Karpas-422 (cell line): ENCODE measurements around the gene PNP. TPM values are rescaled to one million over a fixed set of nuclear protein-coding genes. Genes with fewer than 3 reads are reported as not detected.
"Not testable (repeated sequence)": the region's sequence is repeated elsewhere in the genome, so short reads cannot be mapped to it uniquely, and the experiment has no call there.

Experiments used
- DNase-seq: peaks from one replicate; pipeline ENCODE4 v3.0.0-alpha.2; 2015
- H2AFZ ChIP-seq: fragments of 200-600 bp; sonication (generic); 2 replicates; pipeline ENCODE4 v1.6.1; 2014; ENCODE audit warnings: antibody characterized with exemption, low read length, mixed read lengths
- H3K27ac ChIP-seq: fragments of 200-600 bp; sonication (generic); 2 replicates; pipeline ENCODE4 v1.5.1; 2014; ENCODE audit warnings: mild to moderate bottlenecking, low read length, moderate library complexity
- H3K27me3 ChIP-seq: fragments of 200-600 bp; sonication (generic); 2 replicates; pipeline ENCODE4 v1.6.1; 2014; ENCODE audit warnings: low read length, mixed read lengths
- H3K36me3 ChIP-seq: fragments of 200-600 bp; sonication (generic); 2 replicates; pipeline ENCODE4 v1.6.1; 2014; ENCODE audit warnings: low read length, mixed read lengths; ENCODE audit not compliant: insufficient read depth
- H3K4me1 ChIP-seq: fragments of 200-600 bp; sonication (generic); 2 replicates; pipeline ENCODE4 v1.6.1; 2014; ENCODE audit warnings: mild to moderate bottlenecking, low read length, mixed read lengths
- H3K4me2 ChIP-seq: fragments of 200-600 bp; sonication (generic); 2 replicates; pipeline ENCODE4 v1.6.1; 2014; ENCODE audit warnings: low read length, low read depth, mild to moderate bottlenecking; ENCODE audit not compliant: poor library complexity, severe bottlenecking
- H3K4me3 ChIP-seq: fragments of 200-600 bp; sonication (generic); 2 replicates; pipeline ENCODE4 v1.5.1; 2014; ENCODE audit warnings: mild to moderate bottlenecking, antibody characterized with exemption, low read length, mixed read lengths
- H3K79me2 ChIP-seq: fragments of 200-600 bp; sonication (generic); 2 replicates; pipeline ENCODE4 v1.6.1; 2014; ENCODE audit warnings: mild to moderate bottlenecking, low read length, mixed read lengths
- H3K9ac ChIP-seq: fragments of 200-600 bp; sonication (generic); 2 replicates; pipeline ENCODE4 v1.6.0; 2014; ENCODE audit warnings: low read length
- H3K9me2 ChIP-seq: fragments of 200-600 bp; sonication (generic), shearing (Covaris generic); replicated peaks from 2 replicates; pipeline ENCODE4 v1.6.0; 2014; ENCODE audit warnings: mild to moderate bottlenecking, low read length, moderate library complexity; ENCODE audit not compliant: insufficient read depth
- H3K9me3 ChIP-seq: fragments of 300-700, 200-600 bp; sonication (generic); 2 replicates; pipeline ENCODE4 v1.6.1; 2014; ENCODE audit warnings: low read length, mixed read lengths
- H4K20me1 ChIP-seq: fragments of 200-600 bp; sonication (generic); 2 replicates; pipeline ENCODE4 v1.6.1; 2014; ENCODE audit warnings: mild to moderate bottlenecking, antibody characterized with exemption, low read length, low read depth; ENCODE audit not compliant: insufficient read depth
- total RNA-seq: library from RNA; depleted of rRNA; stranded (reverse); fragments of >200 nt; shearing (Covaris generic); gene quantifications from 2 replicates; pipeline ENCODE4 v1.2.3, GENCODE V29; 2014; ENCODE audit warnings: low replicate concordance

The PNP gene
- total RNA-seq, 1 experiment from 2014 or later, result 138 TPM

GRCh38 chr14:20503898-20504297 lies 34.7 kb downstream of the PNP start:
- Histone ChIP-seq H2AFZ (0 out of 2 replicates have a peak overlapping the region, but pooled peaks have one; percentile 3), H3K9ac (no peak overlapping the region), H3K4me2 (no peak overlapping the region), H3K9me3 (no peaks in the 10 kb centered on the region), H3K27me3 (no peaks in the 10 kb centered on the region), H4K20me1 (no peaks in the 10 kb centered on the region), H3K4me3 (no peak overlapping the region), H3K79me2 (no peaks in the 10 kb centered on the region), H3K27ac (no peak overlapping the region), H3K9me2 (no peaks in the 10 kb centered on the region), H3K4me1 (no peaks in the 10 kb centered on the region), H3K36me3 (no peaks in the 10 kb centered on the region)
- DNase-seq, result no peak

- not testable (repeated sequence) for H3K4me1 ChIP-seq
Measured at GRCh38 chr14:20506276-20506675, 37.1 kb downstream of the PNP start.

GRCh38 chr14:20506752-20507151 lies 37.5 kb downstream of the PNP start:
- not testable (repeated sequence) for DNase-seq, H3K36me3 ChIP-seq, H2AFZ ChIP-seq

More at GRCh38 chr14:20506276-20506675, 37.1 kb downstream of the PNP start:
- not testable (repeated sequence) for H3K9me2 ChIP-seq, H3K9ac ChIP-seq, H3K9me3 ChIP-seq, H2AFZ ChIP-seq, H3K4me2 ChIP-seq, H4K20me1 ChIP-seq, H3K79me2 ChIP-seq, H3K36me3 ChIP-seq, H3K4me3 ChIP-seq, H3K27ac ChIP-seq, DNase-seq, H3K27me3 ChIP-seq

GRCh38 chr14:20507537-20507936 lies 38.3 kb downstream of the PNP start:
- not testable (repeated sequence) for H4K20me1 ChIP-seq, DNase-seq, H3K9me3 ChIP-seq, H3K79me2 ChIP-seq, H3K9ac ChIP-seq, H3K4me1 ChIP-seq, H3K4me2 ChIP-seq, H3K27me3 ChIP-seq, H3K36me3 ChIP-seq, H3K27ac ChIP-seq, H2AFZ ChIP-seq, H3K9me2 ChIP-seq, H3K4me3 ChIP-seq

More at GRCh38 chr14:20506752-20507151, 37.5 kb downstream of the PNP start:
- H3K79me2 ChIP-seq, H3K4me1 ChIP-seq, H3K9me3 ChIP-seq, H3K27ac ChIP-seq, H3K4me3 ChIP-seq, H3K27me3 ChIP-seq, H3K4me2 ChIP-seq, H3K9ac ChIP-seq, H4K20me1 ChIP-seq, H3K9me2 ChIP-seq: not testable (repeated sequence)

GRCh38 chr14:20508367-20508766 lies 39.2 kb downstream of the PNP start:
- H3K36me3 ChIP-seq, result no peaks in the 10 kb centered on the region

GRCh38 chr14:20512177-20512905 lies 43.1 kb downstream of the PNP start:
- no peaks in the 10 kb centered on the region for H3K27me3 ChIP-seq
- H3K36me3 ChIP-seq, result no peaks in the 10 kb centered on the region
- H3K4me1 ChIP-seq, result peaks cover 10% of the 10 kb centered on the region
- no peaks in the 10 kb centered on the region for H4K20me1 ChIP-seq
- H3K9me3 ChIP-seq, result no peaks in the 10 kb centered on the region
- no peak overlapping the region for H3K4me3 ChIP-seq
- no peak overlapping the region for H3K27ac ChIP-seq
- H3K4me2 ChIP-seq, result no peak overlapping the region
- no peaks in the 10 kb centered on the region for H3K9me2 ChIP-seq
- DNase-seq, result no peak
- no peak overlapping the region for H2AFZ ChIP-seq
- no peaks in the 10 kb centered on the region for H3K79me2 ChIP-seq
- H3K9ac ChIP-seq, result no peak overlapping the region

More at GRCh38 chr14:20508367-20508766, 39.2 kb downstream of the PNP start:
- Histone ChIP-seq H3K9ac (no peak overlapping the region), H3K9me3 (no peaks in the 10 kb centered on the region), H3K27me3 (no peaks in the 10 kb centered on the region), H3K4me3 (no peak overlapping the region), H2AFZ (peak overlapping the region; percentile 47; the same call in 1 of the 2 replicates), H4K20me1 (no peaks in the 10 kb centered on the region), H3K9me2 (no peaks in the 10 kb centered on the region), H3K4me2 (no peak overlapping the region), H3K4me1 (peaks cover 10% of the 10 kb centered on the region), H3K79me2 (no peaks in the 10 kb centered on the region), H3K27ac (no peak overlapping the region)
- no peak for DNase-seq

GRCh38 chr14:20515846-20516245 lies 46.6 kb downstream of the PNP start:
- Histone ChIP-seq H3K27me3 (no peaks in the 10 kb centered on the region), H3K27ac (no peak overlapping the region), H2AFZ (no peak overlapping the region), H3K9me3 (no peaks in the 10 kb centered on the region), H3K4me2 (no peak overlapping the region), H3K4me1 (peaks cover 10% of the 10 kb centered on the region), H3K9me2 (no peaks in the 10 kb centered on the region), H3K79me2 (no peaks in the 10 kb centered on the region), H3K36me3 (no peaks in the 10 kb centered on the region), H4K20me1 (no peaks in the 10 kb centered on the region), H3K9ac (no peak overlapping the region), H3K4me3 (no peak overlapping the region)
- DNase-seq, result no peak

GRCh38 chr14:20516921-20517320 lies 47.7 kb downstream of the PNP start:
- no peaks in the 10 kb centered on the region for H3K9me2 ChIP-seq
- H3K9me3 ChIP-seq, result no peaks in the 10 kb centered on the region
- H3K79me2 ChIP-seq, result no peaks in the 10 kb centered on the region
- H3K4me3 ChIP-seq, result no peak overlapping the region
- no peaks in the 10 kb centered on the region for H4K20me1 ChIP-seq
- no peak overlapping the region for H3K27ac ChIP-seq
- peaks cover 7% of the 10 kb centered on the region for H3K4me1 ChIP-seq
- H2AFZ ChIP-seq, result no peak overlapping the region
- no peaks in the 10 kb centered on the region for H3K36me3 ChIP-seq
- H3K27me3 ChIP-seq, result no peaks in the 10 kb centered on the region
- no peak overlapping the region for H3K4me2 ChIP-seq
- no peak for DNase-seq
- H3K9ac ChIP-seq, result no peak overlapping the region
